NT2/D1 (cell line): ENCODE data around the gene CDK5RAP2.

Experiments
- YY1 ChIP-seq: IDR thresholded peaks from 2 replicates; pipeline ENCODE4 v1.6.1; 2011; ENCODE audit not compliant: insufficient read length, insufficient read depth
- ZNF274 ChIP-seq: IDR thresholded peaks from 2 replicates; pipeline ENCODE4 v1.6.1; 2011; ENCODE audit warnings: mild to moderate bottlenecking, low read depth, low read length

DNA sequence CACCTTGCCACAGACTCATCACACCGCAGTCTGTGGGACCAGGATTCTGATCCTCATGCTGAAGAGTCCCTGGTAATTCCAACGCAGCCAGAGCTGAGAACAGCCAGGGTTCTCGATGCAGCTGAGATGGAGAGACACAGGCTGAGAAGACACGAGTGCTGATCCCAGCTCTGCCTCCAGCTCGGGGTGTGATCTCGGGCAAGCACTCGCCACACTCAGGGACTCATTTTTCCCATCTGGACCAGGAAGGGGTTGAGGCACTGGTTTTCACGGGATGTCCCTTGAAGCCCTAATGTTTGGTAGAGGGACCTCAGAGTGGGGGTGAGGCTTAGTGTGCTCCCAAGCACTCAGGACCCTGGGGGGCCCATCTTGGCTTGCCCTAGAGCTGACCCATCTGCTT, 200.4 kb downstream of the CDK5RAP2 start:
- TF ChIP-seq YY1 = no peak
- no peak for TF ChIP-seq ZNF274
